ENCODE data around the gene SLC35D1.
A peak's percentile ranks its signal among the peaks of the same experiment; 100 is the strongest.
"Not testable (repeated sequence)": the region's sequence is repeated elsewhere in the genome, so short reads cannot be mapped to it uniquely, and the experiment has no call there.

Gene SLC35D1

DNA sequence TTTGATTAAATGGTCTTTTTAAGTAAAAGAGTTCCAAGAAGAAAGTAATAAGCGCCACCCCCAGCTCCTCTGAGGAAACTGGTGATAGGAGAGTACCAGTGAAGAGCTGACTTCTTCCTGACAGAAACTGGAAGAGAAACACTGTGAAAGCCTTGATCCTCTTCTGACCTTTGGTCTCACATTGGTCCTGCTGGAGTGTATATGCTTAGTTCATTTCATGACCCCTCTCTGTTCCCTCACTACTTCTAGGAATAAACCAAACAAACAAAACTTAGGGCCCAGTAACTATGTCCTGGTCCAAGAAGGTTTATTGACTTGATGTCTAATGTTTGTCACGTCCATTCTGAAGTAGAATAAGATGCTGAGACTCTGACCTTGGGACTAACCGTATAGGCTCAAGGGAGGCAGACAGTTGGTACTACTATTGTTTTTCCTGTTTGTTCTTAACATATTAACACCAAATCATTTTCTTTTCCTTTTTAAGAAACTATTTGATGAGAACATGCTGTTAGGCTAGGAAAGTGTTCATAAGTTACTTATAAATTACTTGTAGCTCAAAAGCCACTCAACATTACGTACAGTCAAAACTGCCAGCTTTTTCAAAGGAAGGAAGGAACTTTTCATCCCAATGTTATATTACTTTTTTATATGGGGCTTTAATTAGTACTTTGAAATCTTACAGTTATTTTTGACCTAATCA is 71.2 kb downstream of the SLC35D1 start:
- no peak for DNase-seq

- DNase-seq: peak; percentile 32
These were observed 72.3 kb downstream of the SLC35D1 start for GRCh38 chr1:66981679-66982078.

- DNase-seq: no peak
These were observed 73.1 kb downstream of the SLC35D1 start for GRCh38 chr1:66980745-66981367.

- not testable (repeated sequence) for DNase-seq
These were observed 74.3 kb downstream of the SLC35D1 start for GRCh38 chr1:66979621-66980020.

DNA sequence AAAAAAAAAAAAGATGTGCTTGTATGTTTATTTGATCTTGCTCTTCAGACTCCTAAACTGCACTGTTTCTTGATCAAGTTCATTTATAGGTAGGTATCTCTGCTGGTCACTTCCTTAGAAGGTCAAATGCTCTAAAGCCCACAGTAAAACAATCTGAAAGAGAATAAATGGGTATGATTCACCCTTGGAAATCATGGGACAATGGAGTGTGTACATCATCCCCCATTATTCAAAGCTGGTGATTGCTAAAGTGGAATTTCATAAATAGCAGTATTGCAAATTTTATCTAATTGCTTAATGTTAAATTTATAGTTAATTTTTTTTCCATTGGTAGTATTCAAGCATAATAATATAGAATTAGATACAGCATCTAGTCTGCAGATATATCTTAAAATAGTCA is 75.7 kb downstream of the SLC35D1 start:
- no peak for DNase-seq

DNA sequence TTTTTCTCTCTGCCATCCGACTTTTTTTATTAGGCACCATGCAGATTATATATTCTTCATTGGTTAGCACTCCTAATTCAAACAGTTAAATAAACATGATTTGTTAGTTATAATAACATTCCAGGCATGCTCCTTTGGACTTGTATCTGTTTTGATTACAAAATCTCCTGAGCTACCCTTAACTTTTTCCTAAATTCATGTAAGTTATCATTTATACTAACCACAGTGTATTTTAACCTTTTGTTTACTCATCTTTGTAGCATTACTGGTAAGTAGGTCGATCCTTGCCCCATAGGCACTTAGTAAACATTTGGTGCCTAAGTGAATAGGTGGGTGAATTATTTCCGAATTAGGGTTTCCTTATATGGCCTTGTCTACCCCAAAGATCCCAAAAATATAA is 85.4 kb downstream of the SLC35D1 start:
- DNase-seq: no peak

- DNase-seq: not testable (repeated sequence)
These were observed 87.6 kb downstream of the SLC35D1 start for GRCh38 chr1:66966188-66966873.

DNA sequence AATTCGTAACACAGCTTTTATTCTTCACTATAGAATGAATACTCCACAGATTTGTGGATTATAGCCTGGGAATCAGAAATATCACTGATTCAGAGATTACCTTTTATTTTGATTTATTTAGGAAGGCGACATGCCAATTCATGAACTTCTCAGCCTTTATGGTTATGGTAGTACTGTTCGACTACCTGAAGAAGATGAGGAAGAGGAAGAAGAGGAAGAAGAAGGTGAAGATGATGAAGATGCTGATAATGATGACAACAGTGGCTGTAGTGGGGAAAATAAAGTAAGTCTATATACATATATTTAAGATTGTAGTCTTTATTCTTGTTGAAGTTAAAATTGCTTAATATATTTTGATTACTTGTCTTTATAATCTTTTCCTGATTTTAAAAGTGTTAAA is 96.0 kb downstream of the SLC35D1 start:
- no peak for DNase-seq

DNA sequence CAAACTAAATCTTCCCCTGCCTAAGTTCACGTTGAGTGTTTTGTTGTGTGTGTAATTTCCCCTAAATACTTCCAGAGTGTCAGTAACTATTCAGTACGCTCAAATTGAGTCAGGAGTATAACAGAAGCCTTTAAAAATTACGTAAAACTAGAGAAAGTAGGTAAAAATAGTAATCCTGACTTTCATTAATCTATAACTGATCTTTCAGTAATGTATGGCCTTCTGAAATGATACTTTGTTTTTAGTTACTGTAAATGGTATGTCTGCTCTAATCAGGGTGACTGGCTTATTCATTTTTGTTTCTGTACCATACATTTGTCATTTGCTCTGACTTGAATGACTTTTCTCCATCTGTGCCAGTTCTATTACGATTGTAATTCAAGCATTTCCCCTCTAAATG is 99.7 kb downstream of the SLC35D1 start:
- no peak for DNase-seq

- no peak for DNase-seq
These were observed 102.4 kb downstream of the SLC35D1 start for GRCh38 chr1:66951513-66951912.

All from effector CD8-positive, alpha-beta T cell (primary cell).